GM12873 (cell line): ENCODE results near the gene BRI3.

Source experiments
- TF ChIP-seq, protein P1 (sequence below): IDR thresholded peaks from 2 replicates; pipeline ENCODE4 v1.5.1; 2012; ENCODE audit warnings: low read depth, mild to moderate bottlenecking, moderate library complexity, low read length, control low read depth; ENCODE audit not compliant: insufficient read depth; ENCODE audit errors: missing control alignments

The BRI3 gene

DNA sequence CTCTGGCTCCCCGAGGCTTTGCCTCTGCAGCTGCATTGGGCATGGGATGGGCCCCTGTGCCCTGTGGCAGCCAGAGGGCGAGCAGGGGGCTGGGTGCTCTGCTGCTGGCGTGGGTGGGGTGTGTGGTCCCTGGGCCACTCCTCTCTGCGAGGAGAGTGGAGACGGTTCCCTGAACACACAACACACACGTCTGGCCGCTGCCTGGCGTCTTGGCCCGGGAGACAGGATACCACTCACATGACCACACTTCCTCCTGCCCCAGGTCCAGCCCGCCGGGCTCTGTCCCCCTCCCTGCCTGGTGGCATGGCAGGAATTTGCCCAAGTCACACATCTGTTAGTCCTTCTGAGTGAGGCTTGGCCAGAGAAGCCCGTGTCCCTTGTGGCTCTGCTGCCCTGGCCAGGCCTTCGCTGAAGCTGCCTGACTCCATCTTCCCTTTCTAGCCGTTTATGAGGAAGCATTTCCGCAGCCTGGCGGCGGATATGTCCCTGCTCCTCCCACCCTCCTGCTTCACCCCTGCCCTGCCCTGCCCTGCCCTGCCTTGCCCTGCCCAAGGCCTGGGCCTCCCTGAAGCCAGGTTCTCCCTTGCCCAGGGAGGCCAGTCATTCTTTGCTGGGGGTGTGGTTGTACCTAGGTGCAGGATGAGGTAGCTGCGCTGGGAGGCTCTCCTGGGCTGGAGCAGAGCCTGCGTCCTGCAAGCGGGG, 3.0 kb downstream of the BRI3 start:
- TF ChIP-seq, protein P1, sequence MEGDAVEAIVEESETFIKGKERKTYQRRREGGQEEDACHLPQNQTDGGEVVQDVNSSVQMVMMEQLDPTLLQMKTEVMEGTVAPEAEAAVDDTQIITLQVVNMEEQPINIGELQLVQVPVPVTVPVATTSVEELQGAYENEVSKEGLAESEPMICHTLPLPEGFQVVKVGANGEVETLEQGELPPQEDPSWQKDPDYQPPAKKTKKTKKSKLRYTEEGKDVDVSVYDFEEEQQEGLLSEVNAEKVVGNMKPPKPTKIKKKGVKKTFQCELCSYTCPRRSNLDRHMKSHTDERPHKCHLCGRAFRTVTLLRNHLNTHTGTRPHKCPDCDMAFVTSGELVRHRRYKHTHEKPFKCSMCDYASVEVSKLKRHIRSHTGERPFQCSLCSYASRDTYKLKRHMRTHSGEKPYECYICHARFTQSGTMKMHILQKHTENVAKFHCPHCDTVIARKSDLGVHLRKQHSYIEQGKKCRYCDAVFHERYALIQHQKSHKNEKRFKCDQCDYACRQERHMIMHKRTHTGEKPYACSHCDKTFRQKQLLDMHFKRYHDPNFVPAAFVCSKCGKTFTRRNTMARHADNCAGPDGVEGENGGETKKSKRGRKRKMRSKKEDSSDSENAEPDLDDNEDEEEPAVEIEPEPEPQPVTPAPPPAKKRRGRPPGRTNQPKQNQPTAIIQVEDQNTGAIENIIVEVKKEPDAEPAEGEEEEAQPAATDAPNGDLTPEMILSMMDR: no peak

DNA sequence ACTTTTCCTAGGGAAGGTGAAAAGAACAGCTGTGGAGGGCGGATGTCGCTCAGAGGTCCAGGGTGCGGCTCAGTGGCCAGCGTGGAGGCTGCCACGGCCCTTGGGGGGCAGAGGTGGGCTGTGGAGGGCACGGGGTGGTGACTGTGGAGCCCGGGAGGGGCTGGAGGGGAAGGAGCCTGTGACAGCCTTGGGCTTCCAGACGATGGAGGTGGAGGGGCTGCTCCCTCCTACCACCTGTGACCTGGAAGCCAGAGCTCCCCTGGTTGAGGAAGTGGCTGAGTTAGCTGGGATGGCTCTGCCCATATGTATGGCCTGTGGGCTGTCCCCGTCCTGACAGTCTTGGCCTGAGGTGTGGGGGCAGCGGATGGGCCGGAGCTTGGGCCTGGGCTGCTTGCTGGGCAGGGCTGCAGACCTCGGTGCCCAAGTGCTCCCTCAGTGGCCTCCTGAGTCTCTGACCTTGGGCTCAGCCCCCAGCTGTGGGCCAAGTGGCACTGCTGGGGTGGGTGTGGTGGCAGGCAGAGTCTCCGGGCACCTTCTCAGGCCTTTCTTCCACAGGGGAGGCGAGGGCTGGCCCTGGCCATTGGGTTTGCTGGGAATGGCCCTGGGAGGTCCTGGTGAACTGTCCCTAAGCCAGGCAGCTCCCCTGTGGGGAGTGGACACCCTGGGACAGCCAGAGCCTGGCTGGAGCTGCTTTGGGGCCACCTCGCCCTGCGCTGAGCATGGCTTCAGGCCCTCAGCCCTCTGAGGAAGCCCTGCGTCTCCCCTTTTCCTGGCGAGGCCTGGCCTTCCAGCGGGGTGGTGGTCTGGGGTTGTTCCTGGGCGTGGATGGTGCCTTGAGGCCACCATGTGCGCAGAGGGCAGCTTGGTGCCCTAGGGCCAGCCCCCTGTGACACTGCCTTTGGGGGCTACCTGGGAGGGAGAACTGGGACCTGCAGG, 3.9 kb downstream of the BRI3 start:
- TF ChIP-seq, protein P1: no peak

DNA sequence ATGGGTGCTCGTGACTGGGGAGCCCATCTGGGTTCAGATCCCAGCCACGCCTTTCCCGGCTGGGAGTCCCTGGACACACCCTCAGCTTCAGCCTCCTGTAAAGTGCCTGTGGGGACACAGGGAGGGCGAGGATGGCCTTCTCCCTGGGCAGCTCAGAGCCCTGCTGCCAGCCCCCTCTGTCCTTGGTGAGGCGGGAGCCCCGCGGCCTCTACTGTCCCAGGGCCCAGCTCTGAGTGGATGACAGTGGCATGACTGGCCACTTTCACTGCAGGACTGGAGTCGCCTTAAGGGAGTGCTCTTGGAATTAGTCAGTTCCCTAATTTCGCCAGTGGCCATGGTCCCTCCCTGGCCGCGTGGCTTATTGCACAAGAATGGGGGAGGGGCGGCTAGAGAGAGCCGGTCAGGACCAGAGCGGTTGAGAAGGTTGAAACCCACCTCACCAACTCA, 4.6 kb downstream of the BRI3 start:
- TF ChIP-seq, protein P1: no peak

DNA sequence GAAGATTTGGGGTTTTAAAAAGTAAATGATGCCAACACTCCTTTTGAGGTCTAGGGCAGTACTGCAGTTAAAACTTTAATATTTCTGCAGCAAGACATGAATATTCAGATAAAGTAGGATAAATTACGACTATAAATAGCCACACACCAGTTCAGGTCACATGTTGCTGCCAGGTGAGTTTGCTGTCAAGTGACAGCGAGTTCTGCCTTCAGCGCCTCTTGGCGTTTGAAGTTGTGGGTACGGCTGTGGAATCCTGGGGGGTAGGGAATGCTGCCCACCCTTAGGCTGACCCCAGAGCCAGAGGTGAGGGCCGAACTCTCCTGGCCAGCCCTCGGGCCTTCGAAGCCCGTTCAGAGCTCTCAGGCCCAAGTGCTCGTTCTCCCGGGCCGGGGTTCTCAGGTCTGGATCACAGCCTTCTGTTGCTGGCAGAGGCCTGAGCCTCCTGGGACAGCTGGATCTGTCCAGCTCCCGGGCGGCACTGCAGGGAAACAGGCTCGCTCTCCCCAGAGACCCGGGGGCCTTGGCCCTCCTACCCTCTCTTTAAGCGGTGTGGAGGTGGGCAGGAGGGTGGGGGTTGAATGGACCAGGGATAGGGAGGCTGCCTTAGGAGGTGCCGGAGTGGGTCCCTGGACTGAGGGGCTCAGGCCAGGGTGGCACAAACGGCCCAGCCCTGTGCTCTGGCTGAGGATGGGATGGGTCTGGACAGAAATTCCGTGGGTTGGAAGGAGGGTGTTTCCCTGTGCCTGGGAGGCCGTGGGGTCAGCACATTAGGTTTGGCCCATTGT, 5.4 kb downstream of the BRI3 start:
- TF ChIP-seq, protein P1: no peak

DNA sequence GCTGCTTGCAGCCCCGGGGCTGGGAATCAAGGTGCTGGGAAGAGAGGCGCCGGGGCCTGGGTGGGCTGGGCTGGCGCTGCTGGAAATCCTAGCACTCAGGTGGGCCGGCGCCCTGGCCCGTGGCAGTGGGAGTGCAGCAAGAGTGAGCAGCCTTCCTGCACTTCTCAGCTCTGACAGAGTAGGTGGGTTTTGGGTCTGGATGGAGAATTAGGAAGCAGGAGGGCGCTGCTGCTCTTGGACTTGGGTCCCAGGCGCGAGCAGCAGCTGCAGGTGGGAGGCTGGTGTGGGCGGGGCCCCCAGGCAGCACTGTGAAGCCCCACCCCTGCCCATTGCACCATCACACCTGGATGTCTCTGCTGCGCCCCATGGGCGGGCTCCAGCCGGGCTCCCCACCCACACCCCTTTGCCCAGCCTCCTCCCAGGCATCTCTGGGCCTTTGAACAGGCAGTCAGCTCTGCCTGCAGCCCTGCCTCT, 6.0 kb downstream of the BRI3 start:
- TF ChIP-seq, protein P1: no peak

DNA sequence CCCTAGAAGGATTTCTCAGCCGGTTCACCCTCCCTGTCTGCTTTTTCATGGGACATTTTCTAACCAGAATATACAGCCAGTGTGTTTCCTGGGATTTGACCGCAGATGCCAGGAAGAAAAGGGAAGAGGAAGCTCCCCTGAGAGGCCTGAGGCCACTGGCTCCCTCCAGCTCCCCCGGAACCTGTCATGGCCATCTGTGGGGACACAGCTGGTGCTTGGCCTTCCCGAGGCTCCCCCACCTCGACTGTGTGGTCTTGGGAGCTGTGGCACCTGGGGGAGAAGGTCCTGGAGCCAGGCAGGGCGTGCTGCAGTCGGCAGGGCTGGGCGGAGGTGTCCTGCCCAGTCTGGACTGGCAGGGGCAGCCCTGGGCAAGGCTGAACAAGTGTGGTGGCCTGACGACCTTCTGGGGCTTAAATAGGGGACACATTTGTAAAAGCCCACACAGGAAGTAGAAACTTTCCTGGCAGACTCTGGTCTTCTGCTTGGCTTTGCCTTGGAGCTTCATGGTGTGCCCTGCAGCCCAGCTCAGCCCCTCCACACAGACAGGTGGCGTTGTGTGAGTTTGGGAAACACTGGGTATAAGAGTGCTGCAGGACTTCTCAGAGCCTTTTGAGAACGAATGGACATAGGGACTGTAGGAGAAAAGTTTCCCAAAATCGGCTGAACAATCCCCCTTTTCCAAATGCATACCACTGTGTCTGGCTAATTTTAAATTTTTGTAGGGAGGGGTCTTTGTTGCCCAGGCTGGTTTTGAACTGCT, 6.8 kb downstream of the BRI3 start:
- TF ChIP-seq, protein P1: no peak
